GM12878 (cell line): ENCODE data around the gene PARP6. TPM values are rescaled to one million over a fixed set of nuclear protein-coding genes. Genes with fewer than 3 reads are reported as not detected.

Experiments
- ATAC-seq: fragments of 200-7000 bp; cut with Tn5 transposase; 3 replicates; pipeline ENCODE4 v1.9.1; 2020; ENCODE audit warnings: mild to moderate bottlenecking, moderate library complexity
- BruUV-seq: library from RNA; stranded (reverse); fragments of 400-500 nt; replicated peaks from 2 replicates; lab custom pipeline; 2021; lab: Mats Ljungman, UMichigan
- CTCF ChIA-PET: fragments of 300-600 bp; sonication (Branson Sonifier 250); formaldehyde crosslinking; extraction: SDS; loops from one replicate; lab custom pipeline; 2021; ENCODE audit warnings: inconsistent platforms; lab: Yijun Ruan, JAX
- POLR2A ChIA-PET: fragments of 350-600 bp; formaldehyde crosslinking; extraction: SDS; loops from one replicate; lab custom pipeline; 2021; ENCODE audit warnings: inconsistent platforms; lab: Charles Lee
- RAD21 ChIA-PET: fragments of 300-600 bp; sonication (Branson Sonifier 250); formaldehyde crosslinking; loops from one replicate; lab custom pipeline; 2023; ENCODE audit warnings: antibody characterized with exemption; ENCODE audit not compliant: unreplicated experiment; lab: Charles Lee
- SMC1A ChIA-PET: fragments of 300-600 bp; sonication (Branson Sonifier 250); formaldehyde crosslinking; loops from one replicate; lab custom pipeline; 2023; ENCODE audit not compliant: unreplicated experiment, uncharacterized antibody; lab: Charles Lee
- DNase-seq: peaks from one replicate; pipeline ENCODE4 v3.0.0-alpha.2; 2011; ENCODE audit warnings: low read depth, low spot score
- FAIRE-seq: peaks from 3 replicates; lab custom pipeline; 2011; peaks lifted over from hg19 to GRCh38; lab: Jason Lieb, UNC
- H2AFZ ChIP-seq: 2 replicates; pipeline ENCODE4 v1.6.0; 2011; ENCODE audit warnings: low read depth, low read length, control low read depth; ENCODE audit not compliant: control insufficient read depth
- H3K27ac ChIP-seq: 2 replicates; pipeline ENCODE4 v1.5.1; 2011; ENCODE audit warnings: control low read depth; ENCODE audit not compliant: control insufficient read depth, insufficient read depth
- H3K27me3 ChIP-seq, 2 experiments: replicated peaks in 1 of 2; 2 replicates each; pipeline versions ENCODE4 v1.6.0 to v1.6.1; 2011; ENCODE audit warnings: low read length in 1 of 2; ENCODE audit not compliant: control insufficient read depth in 2 of 2, insufficient read depth in 2 of 2
- H3K36me3 ChIP-seq, 2 experiments: 2 replicates each; pipeline ENCODE4 v1.5.1; 2011; ENCODE audit warnings: low read length in 1 of 2; ENCODE audit not compliant: control insufficient read depth in 2 of 2, insufficient read depth in 2 of 2
- H3K4me1 ChIP-seq: 2 replicates; pipeline ENCODE4 v1.6.1; 2011; ENCODE audit warnings: mild to moderate bottlenecking, low read length, moderate library complexity, mixed read lengths; ENCODE audit not compliant: control insufficient read depth, insufficient read depth
- H3K4me2 ChIP-seq: 2 replicates; pipeline ENCODE4 v1.6.0; 2011; ENCODE audit warnings: control low read depth; ENCODE audit not compliant: control insufficient read depth, insufficient read depth
- H3K4me3 ChIP-seq: fragments of 200-600 bp; sonication (generic); 2 replicates; pipeline ENCODE4 v1.5.1; 2016
- H3K79me2 ChIP-seq: 2 replicates; pipeline ENCODE4 v1.6.0; 2011; ENCODE audit warnings: low read length; ENCODE audit not compliant: control insufficient read depth, insufficient read depth
- H3K9ac ChIP-seq: 2 replicates; pipeline ENCODE4 v1.8.0; 2011; ENCODE audit warnings: low read length, control low read depth, mixed read lengths; ENCODE audit not compliant: control insufficient read depth, insufficient read depth
- H3K9me3 ChIP-seq: replicated peaks from 3 replicates; pipeline ENCODE4 v1.5.1; 2011; ENCODE audit warnings: mild to moderate bottlenecking, low read length; ENCODE audit not compliant: control insufficient read depth, insufficient read depth
- H4K20me1 ChIP-seq: 2 replicates; pipeline ENCODE4 v1.6.0; 2011; ENCODE audit not compliant: control insufficient read depth, insufficient read depth
- BRCA1 ChIP-seq: IDR thresholded peaks from 2 replicates; pipeline ENCODE4 v1.6.1; 2011; ENCODE audit warnings: low read depth, low read length, improper control_type of control experiment
- CHD4 ChIP-seq: fragments of 200-600 bp; sonication (generic); IDR thresholded peaks from 2 replicates; pipeline ENCODE4 v1.6.1; 2016; ENCODE audit warnings: mild to moderate bottlenecking
- EP300 ChIP-seq, 2 experiments: fragments of 150-350 bp in 1 of 2; IDR thresholded peaks; 2 replicates each; pipeline ENCODE4 v1.6.1; 2011 to 2012; ENCODE audit warnings: low read depth in 2 of 2, low read length in 2 of 2, borderline replicate concordance in 1 of 2, improper control_type of control experiment in 1 of 2, inconsistent platforms in 1 of 2; ENCODE audit not compliant: control insufficient read depth in 1 of 2
- FOS ChIP-seq: IDR thresholded peaks from 3 replicates; pipeline ENCODE4 v1.6.1; 2011; ENCODE audit warnings: borderline replicate concordance; ENCODE audit not compliant: insufficient read length; ENCODE audit errors: extremely low read depth
- NBN ChIP-seq: fragments of 450-650 bp; IDR thresholded peaks from 2 replicates; pipeline ENCODE4 v1.6.1; 2016
- NFYA ChIP-seq: IDR thresholded peaks from 2 replicates; pipeline ENCODE4 v1.6.1; 2011; ENCODE audit warnings: low read depth, mild to moderate bottlenecking, low read length, improper control_type of control experiment, borderline replicate concordance
- NR2C2 ChIP-seq: IDR thresholded peaks from 2 replicates; pipeline ENCODE4 v1.6.1; 2011; ENCODE audit warnings: borderline replicate concordance, low read depth; ENCODE audit not compliant: control insufficient read depth, insufficient read length
- RCOR1 ChIP-seq: conservative IDR thresholded peaks from 2 replicates; pipeline ENCODE4 v1.6.1; 2012; ENCODE audit warnings: low read depth, low read length, improper control_type of control experiment
- SMC3 ChIP-seq: IDR thresholded peaks from 2 replicates; pipeline ENCODE4 v1.6.1; 2011; ENCODE audit warnings: low read length, improper control_type of control experiment, borderline replicate concordance
- ZNF274 ChIP-seq: IDR thresholded peaks from one replicate; pipeline ENCODE4 v1.8.0; 2011; ENCODE audit not compliant: insufficient read length, insufficient read depth
- ZNF622 ChIP-seq: fragments of 450-650 bp; IDR thresholded peaks from 2 replicates; pipeline ENCODE4 v1.6.1; 2017; ENCODE audit warnings: mild to moderate bottlenecking, inconsistent platforms
- WGBS: methylation state at CpG from one replicate; pipeline ENCODE4 v1.1.6; 2016; ENCODE audit warnings: low lambda C conversion rate; ENCODE audit not compliant: insufficient replicate concordance, insufficient coverage; ENCODE audit errors: missing lambda C conversion rate; 5-methylcytosine and 5-hydroxymethylcytosine counted together
- in situ Hi-C: fragments of 300-500 bp; cut with MboI; formaldehyde crosslinking; loops from 9 replicates; pipeline ENCODE4 v1.14.3; 2018; ENCODE audit warnings: mixed read lengths
- intact Hi-C: fragments of 100-400 bp; cut with micrococcal nuclease; formaldehyde crosslinking; loops from one replicate; pipeline ENCODE4 v1.14.2; 2022; ENCODE audit not compliant: unreplicated experiment
- polyA plus RNA-seq, 11 experiments: library from polyadenylated mRNA; depleted of rRNA in 4 of 11; unstranded in 6 of 11; stranded (reverse) in 5 of 11; fragments of >200 nt; fragmentation: Nextera tagmentation in 4 of 11; fragmentation: Illumina TruSeq in 1 of 11; extraction: Ambion mirVana in 4 of 11; extraction: Trizol in 1 of 11; gene quantifications; 1 replicate in 1 of 11; 2 replicates in 10 of 11; pipeline versions ENCODE4 v1.2.1 to v1.2.3, GENCODE V29; 2011 to 2016; ENCODE audit warnings: inconsistent platforms in 2 of 11, missing spikeins in 2 of 11, low read depth in 1 of 11
- total RNA-seq, 4 experiments: library from RNA; depleted of rRNA in 3 of 4; stranded (reverse); fragments of >200 nt in 3 of 4; fragmentation: Illumina TruSeq in 1 of 4; extraction: Trizol in 1 of 4; gene quantifications; 2 replicates each; pipeline versions ENCODE4 v1.2.1 to v1.2.3, GENCODE V29; 2013 to 2021
- TF ChIP-seq, protein P1 (sequence below): fragments of 450-650 bp; conservative IDR thresholded peaks from 2 replicates; pipeline ENCODE4 v1.6.1; 2017; ENCODE audit warnings: mild to moderate bottlenecking, moderate library complexity
- TF ChIP-seq, protein P2 (sequence below): fragments of 450-650 bp; formaldehyde crosslinking; IDR thresholded peaks from 2 replicates; pipeline ENCODE4 v1.5.0; 2022; ENCODE audit warnings: mild to moderate bottlenecking, missing genetic modification characterization
- TF ChIP-seq, protein P3 (sequence below): IDR thresholded peaks from 2 replicates; pipeline ENCODE4 v1.6.1; 2012; ENCODE audit warnings: low read depth, low read length, improper control_type of control experiment
- TF ChIP-seq, protein P4 (sequence below): fragments of 450-650 bp; IDR thresholded peaks from 2 replicates; pipeline ENCODE4 v1.6.1; 2018; ENCODE audit warnings: borderline replicate concordance, mild to moderate bottlenecking; ENCODE audit not compliant: partially characterized antibody

Gene PARP6
- total and polyA plus RNA-seq, 10 of the 15 experiments (the other 5 are each of a cell fraction or from before 2014, with no cell fraction given), result 14.3 to 73.5 (median 26.9) TPM

DNA sequence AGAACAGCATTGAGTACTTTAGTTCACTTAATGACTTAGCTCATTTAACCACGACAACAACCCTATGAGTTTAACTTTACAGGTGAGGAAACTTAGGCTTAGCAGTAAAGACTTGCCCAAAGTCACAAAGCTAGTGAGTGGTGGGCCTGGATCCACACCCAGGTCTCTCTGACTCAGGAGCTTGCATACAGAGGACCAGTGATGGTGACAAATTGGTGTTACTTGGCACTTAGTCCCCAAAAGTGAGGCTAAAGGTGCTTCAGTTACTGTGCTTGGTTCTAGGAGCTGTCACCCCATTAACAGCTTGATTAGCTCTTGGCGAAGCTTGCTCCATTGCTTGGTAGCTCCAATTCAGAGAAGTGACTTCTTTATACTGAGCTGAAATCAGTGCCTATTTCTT, 41.5 kb upstream of the PARP6 start:
- in situ Hi-C loops, result loop anchor here (5.0 kb wide), 1 partner anchor 358 kb away; no protein-coding TSS in a partner anchor
- no peak overlapping the region for H2AFZ ChIP-seq
- H3K9me3 ChIP-seq, result no peaks in the 10 kb centered on the region
- ChIA-PET RAD21 (interaction anchor here (0.6 to 2.0 kb wide), 5 partner anchors 52 to 383 kb away, joined by 3 to 8 read pairs (median 4); no protein-coding TSS in a partner anchor), POLR2A (interaction anchor here (1.2 kb wide), 1 partner anchor 8 kb away, joined by 3 read pairs; no protein-coding TSS in a partner anchor), CTCF (interaction anchor here (0.6 to 3.3 kb wide), 18 partner anchors 13 to 408 kb away, joined by 3 to 39 read pairs (median 4); partner anchors contain the start of gene ARIH1), SMC1A (interaction anchor here (0.6 to 3.7 kb wide), 9 partner anchors 10 to 286 kb away, joined by 3 to 15 read pairs (median 4); partner anchors contain the start of gene HEXA)
- no peak for ATAC-seq
- no peak for FAIRE-seq
- H3K36me3 ChIP-seq, result no peaks in the 10 kb centered on the region
- H3K9ac ChIP-seq, result no peak overlapping the region
- 57% methylated on average over 2 of the region's 2 CpGs for WGBS
- no peak for DNase-seq
- H3K4me2 ChIP-seq, result no peak overlapping the region
- no peak overlapping the region for H3K4me3 ChIP-seq
- H3K27ac ChIP-seq, result no peak overlapping the region
- BruUV-seq, result no TSS peak
- H3K79me2 ChIP-seq, result no peaks in the 10 kb centered on the region
- H3K27me3 ChIP-seq, result no peaks in the 10 kb centered on the region
- no peaks in the 10 kb centered on the region for H3K4me1 ChIP-seq
- no peaks in the 10 kb centered on the region for H4K20me1 ChIP-seq
- intact Hi-C loops, result loop anchor here (5.0 kb wide), 1 partner anchor 218 kb away; no protein-coding TSS in a partner anchor
- TF ChIP-seq, protein P1, sequence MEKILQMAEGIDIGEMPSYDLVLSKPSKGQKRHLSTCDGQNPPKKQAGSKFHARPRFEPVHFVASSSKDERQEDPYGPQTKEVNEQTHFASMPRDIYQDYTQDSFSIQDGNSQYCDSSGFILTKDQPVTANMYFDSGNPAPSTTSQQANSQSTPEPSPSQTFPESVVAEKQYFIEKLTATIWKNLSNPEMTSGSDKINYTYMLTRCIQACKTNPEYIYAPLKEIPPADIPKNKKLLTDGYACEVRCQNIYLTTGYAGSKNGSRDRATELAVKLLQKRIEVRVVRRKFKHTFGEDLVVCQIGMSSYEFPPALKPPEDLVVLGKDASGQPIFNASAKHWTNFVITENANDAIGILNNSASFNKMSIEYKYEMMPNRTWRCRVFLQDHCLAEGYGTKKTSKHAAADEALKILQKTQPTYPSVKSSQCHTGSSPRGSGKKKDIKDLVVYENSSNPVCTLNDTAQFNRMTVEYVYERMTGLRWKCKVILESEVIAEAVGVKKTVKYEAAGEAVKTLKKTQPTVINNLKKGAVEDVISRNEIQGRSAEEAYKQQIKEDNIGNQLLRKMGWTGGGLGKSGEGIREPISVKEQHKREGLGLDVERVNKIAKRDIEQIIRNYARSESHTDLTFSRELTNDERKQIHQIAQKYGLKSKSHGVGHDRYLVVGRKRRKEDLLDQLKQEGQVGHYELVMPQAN, result no peak
- TF ChIP-seq SMC3 (no peak), FOS (no peak), EP300 (IDR thresholded peaks at IDR 0.05; ENCODE audit: borderline replicate concordance in 1 of 2, control insufficient read depth in 1 of 2, low read depth in 2 of 2, low read length in 2 of 2) (no peak), ZNF622 (no peak), RCOR1 (no peak), NBN (no peak), BRCA1 (no peak), NR2C2 (no peak), ZNF274 (no peak), NFYA (no peak), CHD4 (no peak)
- TF ChIP-seq, protein P2, sequence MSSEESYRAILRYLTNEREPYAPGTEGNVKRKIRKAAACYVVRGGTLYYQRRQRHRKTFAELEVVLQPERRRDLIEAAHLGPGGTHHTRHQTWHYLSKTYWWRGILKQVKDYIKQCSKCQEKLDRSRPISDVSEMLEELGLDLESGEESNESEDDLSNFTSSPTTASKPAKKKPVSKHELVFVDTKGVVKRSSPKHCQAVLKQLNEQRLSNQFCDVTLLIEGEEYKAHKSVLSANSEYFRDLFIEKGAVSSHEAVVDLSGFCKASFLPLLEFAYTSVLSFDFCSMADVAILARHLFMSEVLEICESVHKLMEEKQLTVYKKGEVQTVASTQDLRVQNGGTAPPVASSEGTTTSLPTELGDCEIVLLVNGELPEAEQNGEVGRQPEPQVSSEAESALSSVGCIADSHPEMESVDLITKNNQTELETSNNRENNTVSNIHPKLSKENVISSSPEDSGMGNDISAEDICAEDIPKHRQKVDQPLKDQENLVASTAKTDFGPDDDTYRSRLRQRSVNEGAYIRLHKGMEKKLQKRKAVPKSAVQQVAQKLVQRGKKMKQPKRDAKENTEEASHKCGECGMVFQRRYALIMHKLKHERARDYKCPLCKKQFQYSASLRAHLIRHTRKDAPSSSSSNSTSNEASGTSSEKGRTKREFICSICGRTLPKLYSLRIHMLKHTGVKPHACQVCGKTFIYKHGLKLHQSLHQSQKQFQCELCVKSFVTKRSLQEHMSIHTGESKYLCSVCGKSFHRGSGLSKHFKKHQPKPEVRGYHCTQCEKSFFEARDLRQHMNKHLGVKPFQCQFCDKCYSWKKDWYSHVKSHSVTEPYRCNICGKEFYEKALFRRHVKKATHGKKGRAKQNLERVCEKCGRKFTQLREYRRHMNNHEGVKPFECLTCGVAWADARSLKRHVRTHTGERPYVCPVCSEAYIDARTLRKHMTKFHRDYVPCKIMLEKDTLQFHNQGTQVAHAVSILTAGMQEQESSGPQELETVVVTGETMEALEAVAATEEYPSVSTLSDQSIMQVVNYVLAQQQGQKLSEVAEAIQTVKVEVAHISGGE, result no peak
- TF ChIP-seq, protein P3, sequence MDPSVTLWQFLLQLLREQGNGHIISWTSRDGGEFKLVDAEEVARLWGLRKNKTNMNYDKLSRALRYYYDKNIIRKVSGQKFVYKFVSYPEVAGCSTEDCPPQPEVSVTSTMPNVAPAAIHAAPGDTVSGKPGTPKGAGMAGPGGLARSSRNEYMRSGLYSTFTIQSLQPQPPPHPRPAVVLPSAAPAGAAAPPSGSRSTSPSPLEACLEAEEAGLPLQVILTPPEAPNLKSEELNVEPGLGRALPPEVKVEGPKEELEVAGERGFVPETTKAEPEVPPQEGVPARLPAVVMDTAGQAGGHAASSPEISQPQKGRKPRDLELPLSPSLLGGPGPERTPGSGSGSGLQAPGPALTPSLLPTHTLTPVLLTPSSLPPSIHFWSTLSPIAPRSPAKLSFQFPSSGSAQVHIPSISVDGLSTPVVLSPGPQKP, result no peak
- TF ChIP-seq, protein P4, sequence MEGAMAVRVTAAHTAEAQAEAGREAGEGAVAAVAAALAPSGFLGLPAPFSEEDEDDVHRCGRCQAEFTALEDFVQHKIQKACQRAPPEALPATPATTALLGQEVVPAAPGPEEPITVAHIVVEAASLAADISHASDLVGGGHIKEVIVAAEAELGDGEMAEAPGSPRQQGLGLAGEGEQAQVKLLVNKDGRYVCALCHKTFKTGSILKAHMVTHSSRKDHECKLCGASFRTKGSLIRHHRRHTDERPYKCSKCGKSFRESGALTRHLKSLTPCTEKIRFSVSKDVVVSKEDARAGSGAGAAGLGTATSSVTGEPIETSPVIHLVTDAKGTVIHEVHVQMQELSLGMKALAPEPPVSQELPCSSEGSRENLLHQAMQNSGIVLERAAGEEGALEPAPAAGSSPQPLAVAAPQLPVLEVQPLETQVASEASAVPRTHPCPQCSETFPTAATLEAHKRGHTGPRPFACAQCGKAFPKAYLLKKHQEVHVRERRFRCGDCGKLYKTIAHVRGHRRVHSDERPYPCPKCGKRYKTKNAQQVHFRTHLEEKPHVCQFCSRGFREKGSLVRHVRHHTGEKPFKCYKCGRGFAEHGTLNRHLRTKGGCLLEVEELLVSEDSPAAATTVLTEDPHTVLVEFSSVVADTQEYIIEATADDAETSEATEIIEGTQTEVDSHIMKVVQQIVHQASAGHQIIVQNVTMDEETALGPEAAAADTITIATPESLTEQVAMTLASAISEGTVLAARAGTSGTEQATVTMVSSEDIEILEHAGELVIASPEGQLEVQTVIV, result no peak
